ENCODE data around the gene FRMPD1.

DNA sequence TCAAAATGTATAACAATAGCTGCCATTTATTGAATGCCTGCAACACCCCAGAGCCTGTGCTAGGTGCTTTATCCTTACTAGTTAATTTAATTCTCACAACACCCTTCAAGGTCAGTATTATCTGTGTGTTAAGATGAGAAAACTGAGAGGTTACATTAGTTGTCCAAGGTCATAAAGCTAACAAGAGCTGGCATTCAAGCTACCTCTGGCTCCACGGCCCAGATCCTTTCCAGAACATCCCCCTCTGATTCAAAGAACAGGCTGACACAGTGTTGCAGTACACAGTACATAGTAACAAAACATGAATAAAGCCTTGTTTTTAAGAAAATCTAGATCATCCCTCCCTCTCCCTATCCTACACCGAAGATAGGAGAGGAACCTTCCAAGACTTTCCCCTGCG lies 9.4 kb upstream of the FRMPD1 start:
- TF ChIP-seq, protein P1, sequence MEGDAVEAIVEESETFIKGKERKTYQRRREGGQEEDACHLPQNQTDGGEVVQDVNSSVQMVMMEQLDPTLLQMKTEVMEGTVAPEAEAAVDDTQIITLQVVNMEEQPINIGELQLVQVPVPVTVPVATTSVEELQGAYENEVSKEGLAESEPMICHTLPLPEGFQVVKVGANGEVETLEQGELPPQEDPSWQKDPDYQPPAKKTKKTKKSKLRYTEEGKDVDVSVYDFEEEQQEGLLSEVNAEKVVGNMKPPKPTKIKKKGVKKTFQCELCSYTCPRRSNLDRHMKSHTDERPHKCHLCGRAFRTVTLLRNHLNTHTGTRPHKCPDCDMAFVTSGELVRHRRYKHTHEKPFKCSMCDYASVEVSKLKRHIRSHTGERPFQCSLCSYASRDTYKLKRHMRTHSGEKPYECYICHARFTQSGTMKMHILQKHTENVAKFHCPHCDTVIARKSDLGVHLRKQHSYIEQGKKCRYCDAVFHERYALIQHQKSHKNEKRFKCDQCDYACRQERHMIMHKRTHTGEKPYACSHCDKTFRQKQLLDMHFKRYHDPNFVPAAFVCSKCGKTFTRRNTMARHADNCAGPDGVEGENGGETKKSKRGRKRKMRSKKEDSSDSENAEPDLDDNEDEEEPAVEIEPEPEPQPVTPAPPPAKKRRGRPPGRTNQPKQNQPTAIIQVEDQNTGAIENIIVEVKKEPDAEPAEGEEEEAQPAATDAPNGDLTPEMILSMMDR (conservative IDR thresholded peaks at IDR 0.05; ENCODE audit: low read depth, low read length), result no peak
- no peak for TF ChIP-seq POLR2A (IDR thresholded peaks at IDR 0.05; ENCODE audit: low read depth, low read length)
- no peak for TF ChIP-seq NFE2L2 (IDR thresholded peaks at IDR 0.05; ENCODE audit: low read depth, low read length)
- no peak for TF ChIP-seq RAD21 (IDR thresholded peaks at IDR 0.05; ENCODE audit: low read length)
- TF ChIP-seq BHLHE40 (IDR thresholded peaks at IDR 0.05; ENCODE audit: low read depth, low read length), result no peak
- TF ChIP-seq CHD1 (IDR thresholded peaks at IDR 0.05; ENCODE audit: low read depth, low read length), result no peak

Data from IMR-90 (cell line).